OCI-LY1 (cell line): ENCODE results near the gene IL17F.

Experiments
- CTCF ChIP-seq: fragments of 200-600 bp; sonication (generic), shearing (Covaris generic); IDR thresholded peaks from 2 replicates; pipeline ENCODE4 v1.5.1; 2017; ENCODE audit warnings: mild to moderate bottlenecking, antibody characterized with exemption, low read length, moderate library complexity, mixed read lengths
- EZH2 ChIP-seq: fragments of 200-600 bp; sonication (generic), shearing (Covaris generic); IDR thresholded peaks from 2 replicates; pipeline ENCODE4 v1.8.0; 2017; ENCODE audit warnings: borderline replicate concordance, mixed run types, mild to moderate bottlenecking, antibody characterized with exemption, low read length, moderate library complexity, mixed read lengths

GRCh38 chr6:52263709-52264540 lies 19.6 kb upstream of the IL17F start:
- TF ChIP-seq CTCF: peak; percentile 95
- TF ChIP-seq EZH2: no peak
